Kidney (tissue), 14 donors: Measurements from ENCODE around the gene ATXN10. TPM values are rescaled to one million over a fixed set of nuclear protein-coding genes. Genes with fewer than 3 reads are reported as not detected.

ENCODE experiments used
- DNase-seq, 5 donors: peaks; one replicate each; pipeline ENCODE4 v3.0.0-alpha.2; 2013 to 2020
- FAIRE-seq: peaks from 2 replicates; lab custom pipeline; 2012; peaks lifted over from hg19 to GRCh38; lab: Jason Lieb, UNC
- H3K27ac ChIP-seq, 2 donors: one replicate each; pipeline ENCODE4 v1.7.0; 2013; ENCODE audit warnings: low read depth in 2 of 2, low read length in 2 of 2, inconsistent platforms in 1 of 2
- H3K27me3 ChIP-seq: one replicate; pipeline ENCODE4 v1.7.1; 2013; ENCODE audit warnings: low read length, inconsistent platforms; ENCODE audit not compliant: control insufficient read depth, insufficient read depth
- H3K36me3 ChIP-seq, 3 donors: one replicate each; pipeline versions ENCODE4 v1.7.0 to v1.7.1; 2013; ENCODE audit warnings: low read length in 3 of 3, control low read depth in 1 of 3, inconsistent platforms in 1 of 3; ENCODE audit not compliant: insufficient read depth in 3 of 3, control insufficient read depth in 2 of 3
- H3K4me1 ChIP-seq, 3 donors: one replicate each; pipeline versions ENCODE4 v1.7.0 to v1.7.1; 2013; ENCODE audit warnings: low read length in 3 of 3, inconsistent platforms in 1 of 3, low read depth in 1 of 3; ENCODE audit not compliant: control insufficient read depth in 2 of 3, insufficient read depth in 2 of 3
- H3K4me3 ChIP-seq, 3 donors: one replicate each; pipeline versions ENCODE4 v1.7.0 to v1.8.1; 2013; ENCODE audit warnings: low read length in 3 of 3, control low read depth in 1 of 3, inconsistent platforms in 1 of 3
- H3K9ac ChIP-seq, 3 donors: one replicate each; pipeline versions ENCODE4 v1.7.0 to v1.7.1; 2013; ENCODE audit warnings: low read length in 3 of 3, control low read depth in 1 of 3, inconsistent platforms in 1 of 3
- H3K9me3 ChIP-seq, 3 donors: one replicate each; pipeline versions ENCODE4 v1.7.0 to v1.7.1; 2013; ENCODE audit warnings: low read length in 3 of 3, control low read depth in 1 of 3, inconsistent platforms in 1 of 3; ENCODE audit not compliant: control insufficient read depth in 2 of 3, insufficient read depth in 1 of 3
- CTCF ChIP-seq: IDR thresholded peaks from 3 replicates; pipeline ENCODE4 v1.5.1; 2012; ENCODE audit warnings: mild to moderate bottlenecking, moderate library complexity, borderline replicate concordance; ENCODE audit not compliant: insufficient read depth; ENCODE audit errors: extremely low read depth
- intact Hi-C: fragments of 100-400 bp; cut with DNase I; formaldehyde crosslinking; loops from one replicate; pipeline ENCODE4 v1.11.1; 2022
- polyA plus RNA-seq: library from polyadenylated mRNA; stranded (reverse); fragments of 350-450 nt; fragmentation: Illumina TruSeq; extraction: RNeasy Lipid Tissue Mini Kit (QIAGEN cat#74804); gene quantifications from one replicate; pipeline ENCODE4 v1.2.3, GENCODE V29; 2014; ENCODE audit warnings: low read depth, low replicate concordance; ENCODE audit not compliant: insufficient read depth
- total RNA-seq: library from RNA; stranded (reverse); fragmentation: NEBNext Ultra II Directional; extraction: Animal tissue kit (Norgen Biotek cat#: 25700); gene quantifications from one replicate; pipeline ENCODE4 v1.2.1, GENCODE V29; 2021
- donor health status: control.
- donor health status: control.
- donor health status: control.
- donor health status: control.
- donor health status: control.
- donor health status: DM: yes; HTN: yes; CAD: no.
- donor health status: Normal renal cell carcinoma (clear cell type).

ATXN10 gene
- total and polyA plus RNA-seq, 2 donors from 2014 or later, result 121 to 142 TPM

DNA sequence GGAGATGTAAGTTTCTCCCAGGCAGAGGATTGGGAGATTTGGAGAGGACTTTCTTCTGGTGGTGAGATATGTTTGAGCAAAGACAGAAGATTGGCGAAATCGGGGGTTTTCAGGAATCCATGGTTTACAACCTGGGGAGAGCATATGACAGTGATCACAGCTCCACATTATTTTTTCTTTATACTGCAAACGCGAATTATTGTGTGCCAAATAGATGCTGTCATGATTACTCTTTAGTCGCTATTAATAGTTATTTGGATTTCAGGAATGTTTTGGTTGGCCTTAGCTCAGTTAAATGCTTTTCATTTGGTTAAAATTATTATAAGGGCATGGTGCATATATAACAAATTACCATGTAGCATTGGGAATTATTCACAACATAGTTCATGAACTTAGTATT, 15.2 kb downstream of the ATXN10 start:
- H3K36me3 ChIP-seq, result peaks cover 0 to 3% (median 2%) of the 10 kb centered on the region in 3 donors
- H3K27me3 ChIP-seq, result no peaks in the 10 kb centered on the region
- no peak overlapping the region for H3K4me3 ChIP-seq
- no peak overlapping the region for H3K9ac ChIP-seq
- FAIRE-seq, result no peak
- peaks cover 0 to 7% (median 0%) of the 10 kb centered on the region in 3 donors for H3K4me1 ChIP-seq
- no peak for TF ChIP-seq CTCF
- peak in 2 of 5 donors; percentile 7 to 26 for DNase-seq
- H3K27ac ChIP-seq, result no peak overlapping the region
- intact Hi-C loops, result no loop called here
- no peaks in the 10 kb centered on the region for H3K9me3 ChIP-seq

DNA sequence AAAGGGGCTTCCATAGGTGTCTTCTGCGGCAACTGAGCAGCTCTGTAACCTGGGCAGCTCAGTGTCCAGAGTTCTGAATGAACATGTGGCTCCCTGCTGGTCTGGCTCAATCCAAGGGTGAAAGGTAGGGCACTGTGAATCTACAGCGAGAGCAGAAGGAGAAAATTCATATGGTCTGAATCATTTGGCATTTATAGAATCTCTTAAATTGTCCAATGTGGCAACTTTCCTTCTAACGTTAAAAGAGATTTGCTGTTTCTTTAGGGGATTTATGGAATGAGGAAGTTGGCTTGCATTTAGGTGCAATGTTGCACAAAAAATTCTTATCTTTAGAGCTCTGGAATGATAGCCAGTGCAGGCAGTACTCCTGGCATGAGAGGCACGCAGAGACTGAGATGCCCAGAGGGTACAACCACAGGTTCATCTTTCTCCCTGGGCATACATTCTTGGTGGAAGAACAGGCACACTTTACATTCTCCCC, 17.0 kb downstream of the ATXN10 start:
- intact Hi-C loops, result no loop called here
- H3K9ac ChIP-seq, result no peak overlapping the region
- no peaks in the 10 kb centered on the region for H3K27me3 ChIP-seq
- peaks cover 5 to 10% (median 7%) of the 10 kb centered on the region in 3 donors for H3K36me3 ChIP-seq
- DNase-seq, result peak in 2 of 5 donors; percentile 16 to 20
- no peak overlapping the region for H3K27ac ChIP-seq
- no peak for TF ChIP-seq CTCF
- FAIRE-seq, result no peak
- no peak overlapping the region for H3K4me3 ChIP-seq
- H3K9me3 ChIP-seq, result no peaks in the 10 kb centered on the region
- H3K4me1 ChIP-seq, result peaks cover 0 to 7% (median 0%) of the 10 kb centered on the region in 3 donors

- H3K4me1 ChIP-seq, result peaks cover 0 to 5% (median 0%) of the 10 kb centered on the region in 3 donors
- FAIRE-seq, result no peak
- no peak overlapping the region for H3K9ac ChIP-seq
- no peak for TF ChIP-seq CTCF
- DNase-seq, result no peak
- H3K4me3 ChIP-seq, result no peak overlapping the region
- H3K27ac ChIP-seq, result no peak overlapping the region
- H3K27me3 ChIP-seq, result no peaks in the 10 kb centered on the region
- intact Hi-C loops, result no loop called here
- H3K9me3 ChIP-seq, result no peaks in the 10 kb centered on the region
- peaks cover 8 to 11% (median 10%) of the 10 kb centered on the region in 3 donors for H3K36me3 ChIP-seq
Measured at GRCh38 chr22:45689211-45689610, 17.6 kb downstream of the ATXN10 start.

- H3K9ac ChIP-seq, result no peak overlapping the region
- peaks cover 0 to 5% (median 0%) of the 10 kb centered on the region in 3 donors for H3K4me1 ChIP-seq
- FAIRE-seq (no peak), DNase-seq (no peak)
- TF ChIP-seq CTCF, result no peak
- H3K27me3 ChIP-seq, result no peaks in the 10 kb centered on the region
- no peak overlapping the region for H3K27ac ChIP-seq
- H3K9me3 ChIP-seq, result no peaks in the 10 kb centered on the region
- intact Hi-C loops, result no loop called here
- H3K4me3 ChIP-seq, result no peak overlapping the region
- H3K36me3 ChIP-seq, result peaks cover 8 to 11% (median 10%) of the 10 kb centered on the region in 3 donors
Measured at GRCh38 chr22:45690008-45690407, 18.4 kb downstream of the ATXN10 start.
